ENCODE results near the gene TENM3. TPM values are rescaled to one million over a fixed set of nuclear protein-coding genes. Genes with fewer than 3 reads are reported as not detected.

Gene TENM3
- total RNA-seq, 1 donor from 2014 or later = 0.05 TPM

DNA sequence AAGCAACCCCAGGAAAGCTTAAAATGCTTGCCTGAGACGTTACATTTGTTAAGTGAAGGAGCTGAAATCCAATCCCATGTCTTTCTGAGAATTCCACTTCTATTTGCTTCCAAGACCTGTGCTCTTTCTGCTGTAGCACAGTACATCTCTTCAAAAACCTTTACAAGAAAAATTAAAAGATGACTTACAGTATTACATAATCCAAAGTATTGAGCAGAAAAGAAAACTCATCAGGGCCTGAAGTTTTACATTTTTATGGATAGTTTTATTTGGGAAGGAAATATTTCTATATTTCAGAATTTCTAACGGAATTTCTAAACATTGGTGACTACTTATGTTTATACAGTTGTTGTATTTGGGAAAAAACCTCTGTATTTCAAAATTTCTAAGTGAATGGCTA lies 276.3 kb downstream of the TENM3 start:
- Mint-ChIP-seq H3K4me3 (ENCODE audit: low read depth) (no peak overlapping the region), H3K27me3 (ENCODE audit: low read depth) (peaks cover 4% of the 10 kb centered on the region), H3K27ac (no peak overlapping the region), H3K9me3 (no peaks in the 10 kb centered on the region), H3K4me1 (ENCODE audit: low read depth) (no peaks in the 10 kb centered on the region), H3K36me3 (ENCODE audit: low read depth) (no peaks in the 10 kb centered on the region)
- DNase-seq (ENCODE audit: low spot score) = no peak
- intact Hi-C loops (cut with micrococcal nuclease) = no loop called here

- H3K36me3 Mint-ChIP-seq (ENCODE audit: low read depth) = no peaks in the 10 kb centered on the region
- H3K27me3 Mint-ChIP-seq (ENCODE audit: low read depth) = peaks cover 4% of the 10 kb centered on the region
- intact Hi-C loops (cut with micrococcal nuclease) = no loop called here
- no peak for DNase-seq (ENCODE audit: low spot score)
- H3K27ac Mint-ChIP-seq = no peak overlapping the region
- no peaks in the 10 kb centered on the region for H3K9me3 Mint-ChIP-seq
- H3K4me3 Mint-ChIP-seq (ENCODE audit: low read depth) = no peak overlapping the region
- no peaks in the 10 kb centered on the region for H3K4me1 Mint-ChIP-seq (ENCODE audit: low read depth)
These were observed 277.8 kb downstream of the TENM3 start for GRCh38 chr4:182521011-182521410.

DNA sequence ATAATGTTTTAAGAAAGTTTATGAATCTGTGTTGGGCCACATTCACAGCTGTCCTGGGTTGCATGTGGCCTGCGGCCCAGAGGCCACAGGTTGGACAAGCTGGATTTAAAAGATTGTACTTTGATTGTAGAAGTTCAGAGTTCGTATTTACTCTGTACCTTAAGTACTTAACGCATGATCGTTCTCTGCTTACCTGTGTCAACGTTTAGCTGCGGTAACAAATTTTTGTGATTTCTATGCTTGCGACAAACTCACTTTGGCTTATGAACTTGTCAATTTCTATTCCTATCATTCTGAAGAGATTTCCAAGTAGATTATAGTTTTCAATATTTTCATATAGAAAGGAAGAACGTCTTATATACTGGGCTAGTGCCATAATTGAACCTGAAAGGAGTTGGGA lies 285.6 kb downstream of the TENM3 start:
- Mint-ChIP-seq H3K4me3 (ENCODE audit: low read depth) (no peak overlapping the region), H3K36me3 (ENCODE audit: low read depth) (no peaks in the 10 kb centered on the region), H3K27ac (no peak overlapping the region), H3K27me3 (ENCODE audit: low read depth) (no peaks in the 10 kb centered on the region), H3K4me1 (ENCODE audit: low read depth) (no peaks in the 10 kb centered on the region), H3K9me3 (no peaks in the 10 kb centered on the region)
- DNase-seq (ENCODE audit: low spot score) = no peak
- intact Hi-C loops (cut with micrococcal nuclease) = no loop called here

GRCh38 chr4:182530451-182530850 lies 287.2 kb downstream of the TENM3 start:
- Mint-ChIP-seq H3K4me1 (ENCODE audit: low read depth) (no peaks in the 10 kb centered on the region), H3K27ac (no peak overlapping the region), H3K27me3 (ENCODE audit: low read depth) (no peaks in the 10 kb centered on the region), H3K9me3 (no peaks in the 10 kb centered on the region), H3K36me3 (ENCODE audit: low read depth) (no peaks in the 10 kb centered on the region), H3K4me3 (ENCODE audit: low read depth) (no peak overlapping the region)
- DNase-seq (ENCODE audit: low spot score) = no peak
- intact Hi-C loops (cut with micrococcal nuclease) = no loop called here

DNA sequence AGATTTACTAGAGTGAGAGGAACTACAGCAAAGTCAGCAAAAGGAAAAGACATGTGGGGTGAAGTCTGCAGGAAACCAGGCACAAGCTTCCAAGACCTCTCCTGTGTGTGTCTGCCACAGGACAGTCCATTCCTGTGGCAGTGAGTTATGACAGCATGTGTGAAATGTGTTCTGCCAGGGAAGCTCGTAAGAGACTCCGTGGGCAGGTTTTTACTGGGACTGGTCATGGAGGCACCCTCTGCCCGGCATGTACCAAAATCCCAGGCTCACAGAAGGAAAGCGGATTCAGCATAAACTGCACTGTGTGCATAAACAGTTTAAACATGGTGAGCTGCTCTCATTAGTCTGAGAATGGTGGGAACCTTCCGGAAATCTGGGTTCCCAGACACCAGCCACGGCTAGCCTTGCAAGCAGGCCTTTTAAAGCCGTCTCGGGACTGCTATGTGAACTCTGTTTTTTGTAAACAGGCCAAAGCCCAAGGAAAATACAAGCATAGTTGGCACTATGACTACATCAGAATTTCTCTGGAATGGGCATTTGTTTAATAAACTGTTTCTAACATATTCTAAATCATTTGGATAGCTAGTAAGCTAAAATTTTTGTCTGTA lies 288.5 kb downstream of the TENM3 start:
- no peaks in the 10 kb centered on the region for H3K27me3 Mint-ChIP-seq (ENCODE audit: low read depth)
- H3K27ac Mint-ChIP-seq = no peak overlapping the region
- no peaks in the 10 kb centered on the region for H3K4me1 Mint-ChIP-seq (ENCODE audit: low read depth)
- DNase-seq (ENCODE audit: low spot score) = no peak
- H3K4me3 Mint-ChIP-seq (ENCODE audit: low read depth) = no peak overlapping the region
- intact Hi-C loops (cut with micrococcal nuclease) = no loop called here
- no peaks in the 10 kb centered on the region for H3K9me3 Mint-ChIP-seq
- H3K36me3 Mint-ChIP-seq (ENCODE audit: low read depth) = no peaks in the 10 kb centered on the region

- H3K27ac Mint-ChIP-seq = no peak overlapping the region
- no peaks in the 10 kb centered on the region for H3K4me1 Mint-ChIP-seq (ENCODE audit: low read depth)
- no peaks in the 10 kb centered on the region for H3K27me3 Mint-ChIP-seq (ENCODE audit: low read depth)
- no peak overlapping the region for H3K4me3 Mint-ChIP-seq (ENCODE audit: low read depth)
- DNase-seq (ENCODE audit: low spot score) = no peak
- no peaks in the 10 kb centered on the region for H3K9me3 Mint-ChIP-seq
- no peaks in the 10 kb centered on the region for H3K36me3 Mint-ChIP-seq (ENCODE audit: low read depth)
- intact Hi-C loops (cut with micrococcal nuclease) = no loop called here
These were observed 289.2 kb downstream of the TENM3 start for GRCh38 chr4:182532441-182532840.

DNA sequence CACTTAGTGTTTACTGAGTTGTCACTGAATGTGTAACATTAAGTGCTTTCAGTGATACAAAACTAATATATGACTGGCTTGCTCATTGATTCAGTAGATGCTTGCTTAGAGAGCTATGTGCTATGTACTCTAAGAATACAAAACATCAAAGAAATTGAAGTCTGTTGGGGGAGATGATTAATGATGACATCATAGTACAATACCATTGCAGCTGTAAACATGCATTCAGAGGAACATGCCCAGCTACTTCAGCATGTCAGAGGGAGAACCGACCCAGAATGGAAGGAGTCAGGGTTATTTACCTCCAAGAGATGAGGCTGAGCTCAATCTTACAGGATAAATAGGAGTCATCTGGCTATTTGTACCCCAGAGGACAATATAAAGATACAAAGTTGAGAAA lies 290.8 kb downstream of the TENM3 start:
- intact Hi-C loops (cut with micrococcal nuclease) = no loop called here
- no peak overlapping the region for H3K4me3 Mint-ChIP-seq (ENCODE audit: low read depth)
- DNase-seq (ENCODE audit: low spot score) = no peak
- H3K4me1 Mint-ChIP-seq (ENCODE audit: low read depth) = no peaks in the 10 kb centered on the region
- H3K27me3 Mint-ChIP-seq (ENCODE audit: low read depth) = no peaks in the 10 kb centered on the region
- H3K27ac Mint-ChIP-seq = no peak overlapping the region
- H3K36me3 Mint-ChIP-seq (ENCODE audit: low read depth) = no peaks in the 10 kb centered on the region
- no peaks in the 10 kb centered on the region for H3K9me3 Mint-ChIP-seq

- no peak for DNase-seq (ENCODE audit: low spot score)
- no peaks in the 10 kb centered on the region for H3K9me3 Mint-ChIP-seq
- H3K27me3 Mint-ChIP-seq (ENCODE audit: low read depth) = no peaks in the 10 kb centered on the region
- no peaks in the 10 kb centered on the region for H3K4me1 Mint-ChIP-seq (ENCODE audit: low read depth)
- H3K4me3 Mint-ChIP-seq (ENCODE audit: low read depth) = no peak overlapping the region
- intact Hi-C loops (cut with micrococcal nuclease) = no loop called here
- H3K27ac Mint-ChIP-seq = no peak overlapping the region
- no peaks in the 10 kb centered on the region for H3K36me3 Mint-ChIP-seq (ENCODE audit: low read depth)
These were observed 293.1 kb downstream of the TENM3 start for GRCh38 chr4:182536221-182536811.

GRCh38 chr4:182537031-182537795 lies 294.0 kb downstream of the TENM3 start:
- Mint-ChIP-seq H3K36me3 (ENCODE audit: low read depth) (no peaks in the 10 kb centered on the region), H3K9me3 (no peaks in the 10 kb centered on the region), H3K27ac (no peak overlapping the region), H3K4me3 (ENCODE audit: low read depth) (no peak overlapping the region), H3K27me3 (ENCODE audit: low read depth) (no peaks in the 10 kb centered on the region), H3K4me1 (ENCODE audit: low read depth) (no peaks in the 10 kb centered on the region)
- intact Hi-C loops (cut with micrococcal nuclease) = no loop called here
- no peak for DNase-seq (ENCODE audit: low spot score)

GRCh38 chr4:182538031-182538430 lies 294.8 kb downstream of the TENM3 start:
- Mint-ChIP-seq H3K36me3 (ENCODE audit: low read depth) (no peaks in the 10 kb centered on the region), H3K27me3 (ENCODE audit: low read depth) (no peaks in the 10 kb centered on the region), H3K9me3 (no peaks in the 10 kb centered on the region), H3K4me3 (ENCODE audit: low read depth) (no peak overlapping the region), H3K27ac (no peak overlapping the region), H3K4me1 (ENCODE audit: low read depth) (no peaks in the 10 kb centered on the region)
- intact Hi-C loops (cut with micrococcal nuclease) = no loop called here
- DNase-seq (ENCODE audit: low spot score) = no peak

DNA sequence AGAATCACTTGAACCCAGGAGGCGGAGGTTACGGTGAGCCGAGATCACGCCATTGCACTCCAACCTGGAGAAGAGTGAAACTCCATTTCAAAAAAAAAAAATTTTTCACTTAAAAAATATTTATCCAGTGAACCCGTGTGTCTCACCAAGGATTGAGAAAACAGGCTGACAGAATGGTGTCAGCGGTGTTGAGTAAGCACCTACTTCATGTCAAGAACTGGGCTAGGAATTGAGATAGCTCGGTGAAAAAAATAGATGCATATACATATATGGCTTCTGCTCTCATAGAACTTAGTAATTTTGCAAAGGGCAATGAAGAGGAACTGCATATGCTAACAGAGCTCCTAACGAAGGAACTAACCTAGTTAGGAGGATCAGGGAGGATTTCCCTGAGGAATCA lies 297.3 kb downstream of the TENM3 start:
- peaks cover 2% of the 10 kb centered on the region for H3K27me3 Mint-ChIP-seq (ENCODE audit: low read depth)
- intact Hi-C loops (cut with micrococcal nuclease) = no loop called here
- H3K27ac Mint-ChIP-seq = no peak overlapping the region
- no peak for DNase-seq (ENCODE audit: low spot score)
- H3K9me3 Mint-ChIP-seq = no peaks in the 10 kb centered on the region
- H3K36me3 Mint-ChIP-seq (ENCODE audit: low read depth) = no peaks in the 10 kb centered on the region
- no peak overlapping the region for H3K4me3 Mint-ChIP-seq (ENCODE audit: low read depth)
- no peaks in the 10 kb centered on the region for H3K4me1 Mint-ChIP-seq (ENCODE audit: low read depth)

DNA sequence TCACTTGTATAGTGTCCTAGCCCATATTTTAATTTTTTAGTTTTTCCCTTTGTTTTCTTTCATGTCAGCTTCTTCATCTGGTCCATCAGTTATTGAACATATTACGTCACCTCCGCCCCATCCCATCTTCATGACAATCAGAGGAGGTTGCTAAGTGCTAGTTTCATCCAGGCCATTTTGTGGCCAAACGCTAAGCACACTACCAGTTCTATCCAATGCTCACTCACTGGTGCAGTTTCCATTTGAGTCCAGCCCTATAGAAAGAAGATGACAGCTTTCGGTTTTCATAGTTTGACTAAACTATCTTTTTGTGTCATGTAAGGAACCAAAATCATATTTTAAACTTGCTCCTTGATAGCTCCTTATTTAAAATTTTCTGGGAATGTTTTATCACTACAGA lies 304.2 kb downstream of the TENM3 start:
- Mint-ChIP-seq H3K9me3 (no peaks in the 10 kb centered on the region), H3K27me3 (ENCODE audit: low read depth) (peaks cover 4% of the 10 kb centered on the region)
- intact Hi-C loops (cut with micrococcal nuclease) = no loop called here

GRCh38 chr4:182548156-182548555 lies 305.0 kb downstream of the TENM3 start:
- H3K36me3 Mint-ChIP-seq (ENCODE audit: low read depth) = no peaks in the 10 kb centered on the region
- intact Hi-C loops (cut with micrococcal nuclease) = no loop called here
- DNase-seq (ENCODE audit: low spot score) = no peak
- H3K4me3 Mint-ChIP-seq (ENCODE audit: low read depth) = no peak overlapping the region
- H3K4me1 Mint-ChIP-seq (ENCODE audit: low read depth) = no peaks in the 10 kb centered on the region
- no peaks in the 10 kb centered on the region for H3K9me3 Mint-ChIP-seq
- peaks cover 4% of the 10 kb centered on the region for H3K27me3 Mint-ChIP-seq (ENCODE audit: low read depth)
- no peak overlapping the region for H3K27ac Mint-ChIP-seq

More for the DNA sequence above, 304.2 kb downstream of the TENM3 start:
- Mint-ChIP-seq H3K27ac (no peak overlapping the region), H3K4me3 (ENCODE audit: low read depth) (no peak overlapping the region), H3K36me3 (ENCODE audit: low read depth) (no peaks in the 10 kb centered on the region), H3K4me1 (ENCODE audit: low read depth) (no peaks in the 10 kb centered on the region)
- DNase-seq (ENCODE audit: low spot score) = no peak

Data from activated T-helper 2 cell treated with anti-CD3 and anti-CD28 coated beads, Interferon-gamma antibody, Interleukin-2, Interleukin-4, amounts not matched to agents 10 μg/mL and 5 μg/mL and 100 μg/mL, durations not matched to agents 14 hours and 24 hours and 36 hours (primary cell).